Natural killer cell (primary cell): ENCODE data around the gene NAV2. TPM values are rescaled to one million over a fixed set of nuclear protein-coding genes. Genes with fewer than 3 reads are reported as not detected.

ENCODE experiments used
- ATAC-seq, 3 donors: fragments of 150-1000 bp in 2 of 3; fragments of 200-7000 bp in 1 of 3; cut with Tn5 transposase; 1 replicate in 1 of 3; 2 replicates in 2 of 3; pipeline ENCODE4 v1.10.0; 2021; ENCODE audit warnings: mild to moderate bottlenecking in 2 of 3, moderate library complexity in 2 of 3
- DNase-seq, 2 donors: peaks; one replicate each; pipeline versions ENCODE4 v3.0.0 to v3.0.0-alpha.2; 2013 to 2021; ENCODE audit warnings: mixed read lengths in 1 of 2
- H3K27ac ChIP-seq: one replicate; pipeline ENCODE4 v1.5.1; 2013; ENCODE audit warnings: mild to moderate bottlenecking, low read length
- H3K27me3 ChIP-seq: one replicate; pipeline ENCODE4 v1.6.1; 2013; ENCODE audit warnings: low read length; ENCODE audit not compliant: control insufficient read depth, insufficient read depth
- H3K36me3 ChIP-seq: one replicate; pipeline ENCODE4 v1.6.1; 2013; ENCODE audit warnings: low read length; ENCODE audit not compliant: control insufficient read depth, insufficient read depth
- H3K4me1 ChIP-seq: one replicate; pipeline ENCODE4 v1.6.1; 2013; ENCODE audit warnings: low read length; ENCODE audit not compliant: control insufficient read depth, insufficient read depth
- H3K4me3 ChIP-seq: one replicate; pipeline ENCODE4 v1.5.1; 2013; ENCODE audit warnings: low read length
- H3K9me3 ChIP-seq: one replicate; pipeline ENCODE4 v1.6.1; 2013; ENCODE audit warnings: low read length; ENCODE audit not compliant: control insufficient read depth, insufficient read depth
- H3K27ac Mint-ChIP-seq, 2 donors: one replicate each; pipeline ENCODE4 v1.8.0; 2022; ENCODE audit warnings: mild to moderate bottlenecking in 2 of 2, mixed read lengths in 2 of 2, moderate library complexity in 1 of 2
- H3K27me3 Mint-ChIP-seq, 2 donors: one replicate each; pipeline ENCODE4 v1.8.0; 2022; ENCODE audit warnings: low read depth in 2 of 2, mixed read lengths in 2 of 2
- H3K36me3 Mint-ChIP-seq: one replicate; pipeline ENCODE4 v1.8.0; 2022; ENCODE audit warnings: mixed read lengths
- H3K4me1 Mint-ChIP-seq, 2 donors: one replicate each; pipeline ENCODE4 v1.8.0; 2022; ENCODE audit warnings: mixed read lengths in 2 of 2
- H3K4me3 Mint-ChIP-seq: one replicate; pipeline ENCODE4 v1.8.0; 2022; ENCODE audit warnings: mild to moderate bottlenecking, moderate library complexity, mixed read lengths
- H3K9me3 Mint-ChIP-seq, 2 donors: one replicate each; pipeline ENCODE4 v1.8.0; 2022; ENCODE audit warnings: mixed read lengths in 2 of 2
- WGBS: methylation state at CpG from one replicate; pipeline ENCODE4 v1.1.7; 2013; ENCODE audit warnings: missing lambda C conversion rate; ENCODE audit not compliant: insufficient coverage; 5-methylcytosine and 5-hydroxymethylcytosine counted together
- intact Hi-C: fragments of 100-400 bp; cut with micrococcal nuclease; formaldehyde crosslinking; loops from one replicate; pipeline ENCODE4 v1.14.2; 2022
- total RNA-seq, 4 donors: library from RNA; stranded (reverse); fragments of 120-200 nt in 1 of 4; gene quantifications; one replicate each; pipeline versions ENCODE4 v1.2.3 to v1.2.4, GENCODE V29; 2013 to 2022
- TF ChIP-seq, protein P1 (sequence below): fragments of 200-600 bp; IDR thresholded peaks from one replicate; pipeline ENCODE4 v1.8.0; 2022; ENCODE audit warnings: antibody characterized with exemption

The NAV2 gene
- total RNA-seq, 3 donors from 2014 or later (not counting 1 experiment from before 2014, with no cell fraction given), result 0.14 to 1.6 (median 0.43) TPM

DNA sequence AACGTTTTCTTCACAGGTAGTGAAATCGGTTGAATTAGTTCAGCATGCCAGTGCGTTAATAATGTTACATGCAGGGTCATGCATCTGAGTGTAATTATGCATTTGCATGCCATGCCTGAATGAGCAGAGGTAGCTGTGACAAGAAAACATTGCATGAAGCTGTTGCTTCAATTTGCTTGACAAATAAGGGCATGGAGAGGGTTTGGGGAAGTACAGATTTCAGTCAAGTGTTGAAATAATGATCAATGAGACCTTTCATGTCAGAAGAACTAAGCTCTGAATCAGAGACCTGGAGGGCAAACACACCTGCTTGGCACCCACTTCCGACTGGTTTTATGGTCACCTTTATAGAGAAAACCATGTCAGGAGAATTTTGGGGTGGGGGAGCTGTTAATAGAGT lies 226.2 kb downstream of the NAV2 start:
- Mint-ChIP-seq H3K36me3 (no peaks in the 10 kb centered on the region), H3K27me3 (peaks cover 5 to 6% of the 10 kb centered on the region in 2 donors), H3K4me1 (no peaks in the 10 kb centered on the region), H3K27ac (no peak overlapping the region), H3K9me3 (no peaks in the 10 kb centered on the region), H3K4me3 (no peak overlapping the region)
- no peak for DNase-seq
- ATAC-seq, result no peak
- no peaks in the 10 kb centered on the region for H3K36me3 ChIP-seq
- TF ChIP-seq, protein P1, sequence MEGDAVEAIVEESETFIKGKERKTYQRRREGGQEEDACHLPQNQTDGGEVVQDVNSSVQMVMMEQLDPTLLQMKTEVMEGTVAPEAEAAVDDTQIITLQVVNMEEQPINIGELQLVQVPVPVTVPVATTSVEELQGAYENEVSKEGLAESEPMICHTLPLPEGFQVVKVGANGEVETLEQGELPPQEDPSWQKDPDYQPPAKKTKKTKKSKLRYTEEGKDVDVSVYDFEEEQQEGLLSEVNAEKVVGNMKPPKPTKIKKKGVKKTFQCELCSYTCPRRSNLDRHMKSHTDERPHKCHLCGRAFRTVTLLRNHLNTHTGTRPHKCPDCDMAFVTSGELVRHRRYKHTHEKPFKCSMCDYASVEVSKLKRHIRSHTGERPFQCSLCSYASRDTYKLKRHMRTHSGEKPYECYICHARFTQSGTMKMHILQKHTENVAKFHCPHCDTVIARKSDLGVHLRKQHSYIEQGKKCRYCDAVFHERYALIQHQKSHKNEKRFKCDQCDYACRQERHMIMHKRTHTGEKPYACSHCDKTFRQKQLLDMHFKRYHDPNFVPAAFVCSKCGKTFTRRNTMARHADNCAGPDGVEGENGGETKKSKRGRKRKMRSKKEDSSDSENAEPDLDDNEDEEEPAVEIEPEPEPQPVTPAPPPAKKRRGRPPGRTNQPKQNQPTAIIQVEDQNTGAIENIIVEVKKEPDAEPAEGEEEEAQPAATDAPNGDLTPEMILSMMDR, result no peak
- no peaks in the 10 kb centered on the region for H3K9me3 ChIP-seq
- WGBS, result 82% methylated on average over 4 of the region's 4 CpGs
- H3K27ac ChIP-seq, result no peak overlapping the region
- no peak overlapping the region for H3K4me3 ChIP-seq
- H3K27me3 ChIP-seq, result no peaks in the 10 kb centered on the region
- intact Hi-C loops, result loop anchor here (1.0 kb wide), 1 partner anchor 193 kb away; no protein-coding TSS in a partner anchor
- H3K4me1 ChIP-seq, result peaks cover 2% of the 10 kb centered on the region

DNA sequence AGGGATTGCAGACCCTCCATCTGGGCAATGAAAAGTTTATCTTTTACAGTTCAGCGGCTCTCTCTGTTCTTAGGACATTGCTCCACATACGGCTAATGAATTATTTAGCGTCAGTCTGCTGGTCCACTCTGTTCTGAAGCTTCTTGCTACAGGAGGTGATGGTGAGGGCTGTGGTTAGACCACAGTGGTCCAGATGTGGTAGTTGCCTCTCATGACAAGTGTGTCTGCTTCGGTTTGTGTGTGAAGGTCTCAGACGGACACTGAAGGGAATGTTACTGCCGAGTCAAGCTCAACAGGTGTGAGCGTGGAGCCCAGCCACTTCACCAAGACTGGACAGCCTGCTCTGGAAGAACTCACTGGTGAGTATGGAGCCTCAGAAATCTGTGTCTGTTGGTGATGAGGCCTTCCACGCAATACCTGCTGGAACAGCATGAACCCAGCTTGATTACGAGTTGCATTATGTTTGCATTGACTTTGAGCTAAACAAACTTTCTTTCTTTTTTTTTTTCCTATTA lies 226.8 kb downstream of the NAV2 start:
- no peaks in the 10 kb centered on the region for H3K4me1 Mint-ChIP-seq
- intact Hi-C loops, result no loop called here
- no peak overlapping the region for H3K4me3 ChIP-seq

DNA sequence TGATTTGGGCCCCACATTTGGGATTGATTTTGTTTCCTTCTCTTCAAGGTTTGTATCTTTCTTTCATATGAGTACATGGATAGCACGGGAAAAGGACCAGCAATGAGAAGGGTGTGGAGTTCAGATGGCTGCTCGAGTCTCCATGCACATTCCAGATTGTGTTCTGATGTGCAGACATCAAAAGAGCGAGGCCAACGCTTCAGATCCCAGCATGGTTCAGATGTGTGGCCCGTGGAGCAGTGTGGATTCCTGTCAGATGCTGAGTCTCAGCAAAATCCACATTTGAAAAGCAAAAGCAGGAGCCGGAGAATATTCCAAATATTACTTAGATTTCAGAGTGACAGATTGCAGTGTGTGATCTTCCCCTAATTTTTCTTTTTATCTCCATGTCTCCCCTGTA lies 228.2 kb downstream of the NAV2 start:
- no peaks in the 10 kb centered on the region for H3K9me3 ChIP-seq
- Mint-ChIP-seq H3K36me3 (no peaks in the 10 kb centered on the region), H3K4me1 (no peaks in the 10 kb centered on the region), H3K27ac (no peak overlapping the region), H3K27me3 (peaks cover 16% of the 10 kb centered on the region in 2 donors), H3K9me3 (no peaks in the 10 kb centered on the region), H3K4me3 (no peak overlapping the region)
- ATAC-seq (no peak), DNase-seq (no peak)
- 89% methylated on average over 6 of the region's 6 CpGs for WGBS
- TF ChIP-seq, protein P1, result no peak
- no peak overlapping the region for H3K4me3 ChIP-seq
- no peaks in the 10 kb centered on the region for H3K27me3 ChIP-seq
- intact Hi-C loops, result no loop called here
- H3K36me3 ChIP-seq, result no peaks in the 10 kb centered on the region
- no peak overlapping the region for H3K27ac ChIP-seq
- H3K4me1 ChIP-seq, result peaks cover 2% of the 10 kb centered on the region

More for the DNA sequence above, 226.8 kb downstream of the NAV2 start:
- no peak overlapping the region for H3K27ac Mint-ChIP-seq
- no peak for ATAC-seq
- TF ChIP-seq, protein P1, result no peak
- no peaks in the 10 kb centered on the region for H3K9me3 Mint-ChIP-seq
- Histone ChIP-seq H3K36me3 (no peaks in the 10 kb centered on the region), H3K27me3 (no peaks in the 10 kb centered on the region), H3K27ac (no peak overlapping the region), H3K9me3 (no peaks in the 10 kb centered on the region), H3K4me1 (peaks cover 2% of the 10 kb centered on the region)
- peaks cover 6 to 7% of the 10 kb centered on the region in 2 donors for H3K27me3 Mint-ChIP-seq
- H3K4me3 Mint-ChIP-seq, result no peak overlapping the region
- no peaks in the 10 kb centered on the region for H3K36me3 Mint-ChIP-seq
- DNase-seq, result peak in 1 of 2 donors; percentile 4
- WGBS, result 65% methylated on average over 9 of the region's 9 CpGs

DNA sequence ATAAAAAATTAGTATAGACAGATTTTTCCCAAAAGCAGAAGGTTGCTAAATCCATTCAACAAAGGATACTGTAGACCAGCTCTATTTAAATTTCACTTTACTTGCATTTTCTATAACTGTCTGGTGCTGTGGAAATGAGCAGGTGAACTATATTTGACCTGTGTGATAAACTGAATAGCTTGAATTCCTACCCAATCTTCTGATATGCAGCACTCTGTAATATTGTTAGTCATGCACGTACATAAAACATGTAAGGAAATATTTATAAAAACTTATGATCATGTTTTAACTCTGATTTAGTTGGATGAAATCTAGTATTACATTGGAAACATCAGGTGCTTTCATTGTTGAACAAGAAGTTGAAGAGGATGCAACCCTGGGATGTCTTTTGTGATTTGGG lies 234.0 kb downstream of the NAV2 start:
- H3K27ac Mint-ChIP-seq, result no peak overlapping the region
- H3K4me1 ChIP-seq, result no peaks in the 10 kb centered on the region
- DNase-seq (no peak), ATAC-seq (no peak)
- no peaks in the 10 kb centered on the region for H3K9me3 ChIP-seq
- H3K9me3 Mint-ChIP-seq, result no peaks in the 10 kb centered on the region
- H3K27ac ChIP-seq, result no peak overlapping the region
- H3K36me3 ChIP-seq, result no peaks in the 10 kb centered on the region
- no peak overlapping the region for H3K4me3 Mint-ChIP-seq
- intact Hi-C loops, result no loop called here
- H3K4me1 Mint-ChIP-seq, result peaks cover 4% of the 10 kb centered on the region in 2 donors
- no peaks in the 10 kb centered on the region for H3K27me3 ChIP-seq
- no peaks in the 10 kb centered on the region for H3K36me3 Mint-ChIP-seq
- peaks cover 29 to 45% of the 10 kb centered on the region in 2 donors for H3K27me3 Mint-ChIP-seq
- no peak overlapping the region for H3K4me3 ChIP-seq
- TF ChIP-seq, protein P1, result no peak
- no CpG with 5 or more reads among the region's 1 CpG for WGBS
